CD14-positive monocyte (primary cell): Measurements from ENCODE around the gene GH1. TPM values are rescaled to one million over a fixed set of nuclear protein-coding genes. Genes with fewer than 3 reads are reported as not detected.
A peak's percentile ranks its signal among the peaks of the same experiment; 100 is the strongest.

ENCODE experiments used
- DNase-seq, 3 donors: peaks; one replicate each; pipeline ENCODE4 v3.0.0-alpha.2; 2011 to 2022
- H2AFZ ChIP-seq: 2 replicates; pipeline ENCODE4 v1.6.0; 2012; ENCODE audit warnings: mild to moderate bottlenecking, low read depth, low read length, inconsistent platforms; ENCODE audit not compliant: insufficient read depth, poor library complexity, severe bottlenecking
- H3K27ac ChIP-seq, 2 donors: 1 replicate in 1 of 2; 2 replicates in 1 of 2; pipeline ENCODE4 v1.5.1; 2012 to 2013; ENCODE audit warnings: low read length in 2 of 2, control low read depth in 1 of 2, inconsistent platforms in 1 of 2, low read depth in 1 of 2, mild to moderate bottlenecking in 1 of 2
- H3K27me3 ChIP-seq, 2 donors: one replicate each; pipeline versions ENCODE4 v1.6.0 to v1.6.1; 2011 to 2013; ENCODE audit warnings: low read length in 2 of 2; ENCODE audit not compliant: control insufficient read depth in 2 of 2, insufficient read depth in 2 of 2
- H3K36me3 ChIP-seq, 2 donors: replicated peaks in 1 of 2; 1 replicate in 1 of 2; 2 replicates in 1 of 2; pipeline versions ENCODE4 v1.5.1 to v1.6.1; 2012 to 2013; ENCODE audit warnings: low read length in 2 of 2, control low read depth in 1 of 2, inconsistent platforms in 1 of 2, mild to moderate bottlenecking in 1 of 2; ENCODE audit not compliant: insufficient read depth in 2 of 2, control insufficient read depth in 1 of 2
- H3K4me1 ChIP-seq, 2 donors: 1 replicate in 1 of 2; 2 replicates in 1 of 2; pipeline versions ENCODE4 v1.5.1 to v1.6.1; 2012 to 2013; ENCODE audit warnings: low read length in 2 of 2, control low read depth in 1 of 2, inconsistent platforms in 1 of 2, mild to moderate bottlenecking in 1 of 2, moderate library complexity in 1 of 2; ENCODE audit not compliant: insufficient read depth in 2 of 2, control insufficient read depth in 1 of 2
- H3K4me2 ChIP-seq: replicated peaks from 2 replicates; pipeline ENCODE3; 2012; ENCODE audit warnings: low read length, moderate library complexity, mild to moderate bottlenecking; ENCODE audit not compliant: poor library complexity, severe bottlenecking; ENCODE audit errors: extremely low read depth
- H3K4me3 ChIP-seq, 3 experiments: fragments of 200-600 bp in 1 of 3; sonication (generic) in 1 of 3; replicated peaks in 1 of 3; 1 replicate in 2 of 3; 2 replicates in 1 of 3; pipeline ENCODE4 v1.5.1; 2011 to 2013; ENCODE audit warnings: low read length in 3 of 3, mild to moderate bottlenecking in 3 of 3, control low read depth in 2 of 3, low read depth in 2 of 3, inconsistent platforms in 1 of 3, moderate library complexity in 1 of 3
- H3K79me2 ChIP-seq: 2 replicates; pipeline ENCODE4 v1.6.0; 2012; ENCODE audit warnings: mild to moderate bottlenecking, control low read depth, inconsistent platforms, low read length, moderate library complexity; ENCODE audit not compliant: insufficient read depth
- H3K9ac ChIP-seq: 2 replicates; pipeline ENCODE4 v1.6.0; 2017; ENCODE audit warnings: low read length, mild to moderate bottlenecking; ENCODE audit not compliant: insufficient read depth, poor library complexity, severe bottlenecking
- H3K9me3 ChIP-seq, 2 donors: replicated peaks in 1 of 2; 1 replicate in 1 of 2; 2 replicates in 1 of 2; pipeline versions ENCODE4 v1.5.1 to v1.6.1; 2012 to 2013; ENCODE audit warnings: low read length in 2 of 2, control low read depth in 1 of 2; ENCODE audit not compliant: control insufficient read depth in 1 of 2, insufficient read depth in 1 of 2
- H4K20me1 ChIP-seq: 2 replicates; pipeline ENCODE4 v1.6.0; 2012; ENCODE audit warnings: mild to moderate bottlenecking, low read length, control low read depth, moderate library complexity; ENCODE audit not compliant: insufficient read depth
- H3K27ac Mint-ChIP-seq, 7 donors: one replicate each; pipeline ENCODE4 v1.8.0; 2020; ENCODE audit warnings: mild to moderate bottlenecking in 7 of 7, mixed read lengths in 7 of 7, moderate library complexity in 6 of 7, inconsistent platforms in 2 of 7
- H3K27me3 Mint-ChIP-seq, 3 donors: one replicate each; pipeline ENCODE4 v1.8.0; 2021 to 2022; ENCODE audit warnings: low read depth in 3 of 3, mild to moderate bottlenecking in 3 of 3, mixed read lengths in 3 of 3, moderate library complexity in 3 of 3, inconsistent platforms in 1 of 3
- H3K36me3 Mint-ChIP-seq, 2 donors: one replicate each; pipeline ENCODE4 v1.8.0; 2020; ENCODE audit warnings: mixed read lengths in 2 of 2, inconsistent platforms in 1 of 2, mild to moderate bottlenecking in 1 of 2
- H3K4me1 Mint-ChIP-seq: one replicate; pipeline ENCODE4 v1.8.0; 2020; ENCODE audit warnings: mild to moderate bottlenecking, mixed read lengths
- H3K4me3 Mint-ChIP-seq, 2 donors: one replicate each; pipeline ENCODE4 v1.8.0; 2020; ENCODE audit warnings: mild to moderate bottlenecking in 2 of 2, mixed read lengths in 2 of 2, moderate library complexity in 1 of 2
- H3K9me3 Mint-ChIP-seq, 7 donors: one replicate each; pipeline ENCODE4 v1.8.0; 2020 to 2022; ENCODE audit warnings: mixed read lengths in 7 of 7, mild to moderate bottlenecking in 6 of 7, moderate library complexity in 6 of 7, inconsistent platforms in 2 of 7
- WGBS: methylation state at CpG from one replicate; pipeline ENCODE4 v1.1.5; 2013; ENCODE audit warnings: missing lambda C conversion rate; ENCODE audit not compliant: insufficient coverage; 5-methylcytosine and 5-hydroxymethylcytosine counted together
- intact Hi-C, 2 donors: fragments of 100-400 bp; cut with micrococcal nuclease; formaldehyde crosslinking; loops; one replicate each; pipeline versions ENCODE4 v1.15.0 to v1.15.1; 2023
- polyA plus RNA-seq, 3 donors: library from polyadenylated mRNA; depleted of rRNA in 1 of 3; unstranded in 2 of 3; stranded (reverse) in 1 of 3; fragments of 300-500 nt in 2 of 3; fragments of >200 nt in 1 of 3; fragmentation: Illumina TruSeq in 2 of 3; gene quantifications; 1 replicate in 2 of 3; 2 replicates in 1 of 3; pipeline ENCODE4 v1.2.3, GENCODE V29; 2012 to 2021
- TF ChIP-seq, protein P1 (sequence below): fragments of 200-600 bp; IDR thresholded peaks from one replicate; pipeline ENCODE4 v1.8.0; 2022; ENCODE audit warnings: antibody characterized with exemption, mild to moderate bottlenecking

GH1 gene
- polyA plus RNA-seq, 3 donors = not detected

GRCh38 chr17:63966646-63967264 lies 48.1 kb upstream of the GH1 start:
- H3K27me3 ChIP-seq = no peaks in the 10 kb centered on the region
- H3K4me3 ChIP-seq = no peak overlapping the region
- TF ChIP-seq, protein P1, sequence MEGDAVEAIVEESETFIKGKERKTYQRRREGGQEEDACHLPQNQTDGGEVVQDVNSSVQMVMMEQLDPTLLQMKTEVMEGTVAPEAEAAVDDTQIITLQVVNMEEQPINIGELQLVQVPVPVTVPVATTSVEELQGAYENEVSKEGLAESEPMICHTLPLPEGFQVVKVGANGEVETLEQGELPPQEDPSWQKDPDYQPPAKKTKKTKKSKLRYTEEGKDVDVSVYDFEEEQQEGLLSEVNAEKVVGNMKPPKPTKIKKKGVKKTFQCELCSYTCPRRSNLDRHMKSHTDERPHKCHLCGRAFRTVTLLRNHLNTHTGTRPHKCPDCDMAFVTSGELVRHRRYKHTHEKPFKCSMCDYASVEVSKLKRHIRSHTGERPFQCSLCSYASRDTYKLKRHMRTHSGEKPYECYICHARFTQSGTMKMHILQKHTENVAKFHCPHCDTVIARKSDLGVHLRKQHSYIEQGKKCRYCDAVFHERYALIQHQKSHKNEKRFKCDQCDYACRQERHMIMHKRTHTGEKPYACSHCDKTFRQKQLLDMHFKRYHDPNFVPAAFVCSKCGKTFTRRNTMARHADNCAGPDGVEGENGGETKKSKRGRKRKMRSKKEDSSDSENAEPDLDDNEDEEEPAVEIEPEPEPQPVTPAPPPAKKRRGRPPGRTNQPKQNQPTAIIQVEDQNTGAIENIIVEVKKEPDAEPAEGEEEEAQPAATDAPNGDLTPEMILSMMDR = no peak
- WGBS = 95% methylated on average over 11 of the region's 11 CpGs
- H2AFZ ChIP-seq = no peak overlapping the region
- Mint-ChIP-seq H3K27me3 (peaks cover 0 to 5% (median 5%) of the 10 kb centered on the region in 3 donors), H3K4me3 (no peak overlapping the region), H3K9me3 (peaks cover 0 to 5% (median 0%) of the 10 kb centered on the region in 7 donors), H3K27ac (peak overlapping the region in 1 of 7 donors; percentile 49), H3K4me1 (peaks cover 3% of the 10 kb centered on the region), H3K36me3 (no peaks in the 10 kb centered on the region)
- no peaks in the 10 kb centered on the region for H3K79me2 ChIP-seq
- DNase-seq = no peak
- H3K4me1 ChIP-seq = peaks cover 0 to 1% of the 10 kb centered on the region in 2 donors
- no peaks in the 10 kb centered on the region for H3K9me3 ChIP-seq
- intact Hi-C loops = no loop called here
- no peak overlapping the region for H3K9ac ChIP-seq
- H3K27ac ChIP-seq = no peak overlapping the region
- H3K4me2 ChIP-seq = no peak overlapping the region
- no peaks in the 10 kb centered on the region for H3K36me3 ChIP-seq
- no peaks in the 10 kb centered on the region for H4K20me1 ChIP-seq

DNA sequence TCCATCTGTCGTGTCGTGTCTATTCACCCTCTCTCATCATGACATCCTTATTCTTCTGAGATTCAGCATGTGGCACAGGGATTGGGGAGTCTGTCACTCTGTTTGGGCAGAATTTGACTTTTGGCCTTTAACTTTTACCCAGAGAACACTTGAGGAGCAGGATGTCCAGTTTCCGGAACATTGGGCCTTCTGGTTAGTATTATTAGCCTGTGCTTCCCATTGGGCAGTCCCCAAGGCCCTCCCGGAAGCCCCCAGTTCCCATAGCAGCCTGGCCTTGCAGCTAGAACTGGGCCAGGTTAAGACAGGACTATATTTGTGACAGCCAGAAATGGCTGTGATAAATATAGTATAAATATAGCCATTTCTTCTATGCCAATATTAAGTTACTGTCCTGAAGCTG lies 44.5 kb upstream of the GH1 start:
- Histone ChIP-seq H3K9me3 (no peaks in the 10 kb centered on the region), H3K4me3 (no peak overlapping the region), H3K27ac (no peak overlapping the region), H3K4me1 (peaks cover 10 to 14% of the 10 kb centered on the region in 2 donors), H3K9ac (no peak overlapping the region), H4K20me1 (no peaks in the 10 kb centered on the region), H3K36me3 (no peaks in the 10 kb centered on the region), H3K4me2 (no peak overlapping the region), H3K27me3 (no peaks in the 10 kb centered on the region), H3K79me2 (no peaks in the 10 kb centered on the region), H2AFZ (no peak overlapping the region)
- TF ChIP-seq, protein P1 = no peak
- H3K36me3 Mint-ChIP-seq = no peaks in the 10 kb centered on the region
- no peak overlapping the region for H3K4me3 Mint-ChIP-seq
- no peak for DNase-seq
- peaks cover 0 to 5% (median 0%) of the 10 kb centered on the region in 7 donors for H3K9me3 Mint-ChIP-seq
- H3K27me3 Mint-ChIP-seq = peaks cover 0 to 5% (median 2%) of the 10 kb centered on the region in 3 donors
- 100% methylated on average over 1 of the region's 4 CpGs for WGBS
- intact Hi-C loops = no loop called here
- peak overlapping the region in 3 of 7 donors; percentile 5 to 68 (median 12) for H3K27ac Mint-ChIP-seq
- H3K4me1 Mint-ChIP-seq = peaks cover 12% of the 10 kb centered on the region
